Esophagus muscularis mucosa (tissue), 3 donors: ENCODE data around the gene ZNF385A.

Experiments
- CTCF ChIP-seq, 3 experiments: fragments of 200-600 bp in 2 of 3; fragments of 450-650 bp in 1 of 3; sonication (generic) in 2 of 3; IDR thresholded peaks; one replicate each; pipeline ENCODE4 v1.5.1; 2017 to 2019; ENCODE audit warnings: antibody characterized with exemption in 3 of 3, mild to moderate bottlenecking in 2 of 3, moderate library complexity in 1 of 3
- POLR2AphosphoS5 ChIP-seq, 2 donors: sonication (generic); formaldehyde crosslinking; IDR thresholded peaks; one replicate each; pipeline ENCODE4 v1.6.1; 2017; ENCODE audit warnings: antibody characterized with exemption in 2 of 2

GRCh38 chr12:54411391-54412241 is 27.1 kb upstream of the ZNF385A start:
- TF ChIP-seq CTCF (IDR thresholded peaks at IDR 0.05) = no peak
- peak; percentile 42 to 74 for TF ChIP-seq POLR2AphosphoS5 (IDR thresholded peaks at IDR 0.05)
